ENCODE measurements around the gene GRHPR. TPM values are rescaled to one million over a fixed set of nuclear protein-coding genes. Genes with fewer than 3 reads are reported as not detected.

GRHPR gene
- total and polyA plus RNA-seq, 2 of the 8 experiments (the other 6 are each of a cell fraction or from before 2014, with no cell fraction given): 97.0 to 201 TPM

DNA sequence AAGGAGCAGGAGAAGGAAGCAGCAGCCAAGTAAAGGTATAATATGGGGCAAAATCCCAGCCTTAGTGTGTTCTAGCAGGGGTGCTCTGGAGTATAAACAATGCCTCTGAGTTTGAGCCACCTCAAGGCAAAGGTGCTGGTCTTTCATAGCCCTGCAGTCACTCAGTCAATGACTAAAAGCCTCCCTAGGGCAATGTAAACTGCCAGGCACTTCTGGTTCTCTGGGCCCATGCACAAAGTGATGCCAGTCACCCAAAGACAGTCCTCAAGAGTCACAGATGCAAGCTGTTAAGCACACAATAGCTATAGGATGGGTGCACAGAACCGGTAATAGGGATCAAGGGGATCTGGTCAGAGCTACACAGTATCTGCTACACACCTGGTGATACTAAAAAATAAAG is 30.1 kb downstream of the GRHPR start:
- Histone ChIP-seq H4K8ac (ENCODE audit: extremely low read depth, insufficient read depth, low read length) (no peak overlapping the region), H2AFZ (ENCODE audit: low read length) (no peak overlapping the region)

More for the DNA sequence above, 30.1 kb downstream of the GRHPR start:
- H3K9ac ChIP-seq (replicated peaks in 1 of 4; ENCODE audit: extremely low read depth in 1 of 4, low read depth in 3 of 4, low read length in 3 of 4): no peak overlapping the region
- peaks cover 7 to 93% of the 10 kb centered on the region in 2 experiments for H3K79me2 ChIP-seq (ENCODE audit: control insufficient read depth in 1 of 2, insufficient read depth in 2 of 2, low read length in 2 of 2)
- CTCF ChIA-PET (ENCODE audit: partially characterized antibody): interaction anchor here (0.9 kb wide), 1 partner anchor 38 kb away, joined by 3 read pairs; no protein-coding TSS in a partner anchor
- POLR2A ChIA-PET (ENCODE audit: partially characterized antibody): interaction anchor here (1.0 to 3.7 kb wide), 4 partner anchors 10 to 19 kb away, joined by 4 to 18 read pairs (median 4); partner anchors contain the start of gene ZBTB5
- H2BK5ac ChIP-seq (ENCODE audit: low read depth, low read length): no peak overlapping the region
- no peak overlapping the region for H4K91ac ChIP-seq (replicated peaks; ENCODE audit: insufficient read length, low read length)
- no peak overlapping the region for H3K18ac ChIP-seq (ENCODE audit: extremely low read depth, low read length)
- no peak overlapping the region for H2BK15ac ChIP-seq (ENCODE audit: low read length)
- no peak overlapping the region for H2BK120ac ChIP-seq (replicated peaks; ENCODE audit: low read depth, low read length)
- peaks cover 15% of the 10 kb centered on the region for H3K79me1 ChIP-seq (ENCODE audit: low read depth, low read length)
- H4K20me1 ChIP-seq (replicated peaks in 1 of 2; ENCODE audit: control insufficient read depth in 1 of 2, insufficient read depth in 2 of 2, low read length in 2 of 2): peaks cover 16 to 34% of the 10 kb centered on the region in 2 experiments
- H3K14ac ChIP-seq (ENCODE audit: insufficient read length): no peak overlapping the region
- H3K9me3 ChIP-seq (ENCODE audit: insufficient read depth in 2 of 2, low read depth in 1 of 2, low read length in 1 of 2): no peaks in the 10 kb centered on the region; a peak in 1 of 4 replicates
- H3K4me3 ChIP-seq (ENCODE audit: extremely low read depth in 1 of 4, insufficient read depth in 2 of 4, low read depth in 3 of 4, low read length in 4 of 4): no peak overlapping the region
- no peak overlapping the region for H3K4ac ChIP-seq (replicated peaks; ENCODE audit: insufficient read length, low read depth, low read length)
- H2AK5ac ChIP-seq (ENCODE audit: low read depth, low read length): no peak overlapping the region
- no peak overlapping the region for H4K5ac ChIP-seq (ENCODE audit: insufficient read length, low read depth, low read length)
- no peaks in the 10 kb centered on the region for H3K23me2 ChIP-seq (ENCODE audit: low read depth, low read length)
- H3K23ac ChIP-seq (ENCODE audit: insufficient read length): no peak overlapping the region
- FAIRE-seq (no peak), DNase-seq (ENCODE audit: low read depth in 1 of 2, low spot score in 2 of 2) (no peak)
- H3K36me3 ChIP-seq (ENCODE audit: control insufficient read depth in 2 of 4, insufficient read depth in 4 of 4, low read length in 3 of 4): no peaks in the 10 kb centered on the region; a peak in 1 of 8 replicates
- no peak overlapping the region for H2BK20ac ChIP-seq (ENCODE audit: low read length)
- TF ChIP-seq, protein P1, sequence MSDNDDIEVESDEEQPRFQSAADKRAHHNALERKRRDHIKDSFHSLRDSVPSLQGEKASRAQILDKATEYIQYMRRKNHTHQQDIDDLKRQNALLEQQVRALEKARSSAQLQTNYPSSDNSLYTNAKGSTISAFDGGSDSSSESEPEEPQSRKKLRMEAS (IDR thresholded peaks at IDR 0.05): no peak
- TF ChIP-seq CTBP2 (IDR thresholded peaks at IDR 0.05; ENCODE audit: borderline replicate concordance, insufficient read depth, insufficient read length, low read length) (no peak), EP300 (IDR thresholded peaks at IDR 0.05; ENCODE audit: borderline replicate concordance in 1 of 2, low read depth in 2 of 2, low read length in 2 of 2) (no peak), CBX5 (IDR thresholded peaks at IDR 0.05; ENCODE audit: low read depth, low read length) (no peak), CBX8 (IDR thresholded peaks at IDR 0.05; ENCODE audit: borderline replicate concordance, low read depth, low read length) (no peak), SIRT6 (IDR thresholded peaks at IDR 0.05; ENCODE audit: low read length) (no peak), SIX5 (IDR thresholded peaks at IDR 0.05; ENCODE audit: low read depth, low read length) (no peak), POU5F1 (IDR thresholded peaks at IDR 0.05; ENCODE audit: low read depth, low read length) (no peak), JUND (IDR thresholded peaks at IDR 0.05; ENCODE audit: low read length) (no peak), CREB1 (IDR thresholded peaks at IDR 0.05) (no peak), ASH2L (IDR thresholded peaks at IDR 0.05; ENCODE audit: low read length) (no peak), CEBPB (IDR thresholded peaks at IDR 0.05; ENCODE audit: low read depth, low read length) (no peak), BACH1 (IDR thresholded peaks at IDR 0.05; ENCODE audit: low read length) (no peak)
- no peak overlapping the region for H3K27ac ChIP-seq (ENCODE audit: low read depth, low read length)
- peaks cover 0 to 3% (median 1%) of the 10 kb centered on the region in 4 experiments; a peak in 2 of 7 replicates for H3K4me1 ChIP-seq (replicated peaks in 1 of 4; ENCODE audit: control insufficient read depth in 3 of 4, insufficient read depth in 4 of 4, low read length in 3 of 4)
- H3K56ac ChIP-seq (replicated peaks; ENCODE audit: insufficient read length, low read depth, low read length): no peak overlapping the region
- WGBS, 2 experiments (ENCODE audit: extremely low coverage in 1 of 2, insufficient coverage in 1 of 2, insufficient read length in 1 of 2, insufficient replicate concordance in 2 of 2, low coverage in 1 of 2, low lambda C conversion rate in 2 of 2, missing lambda C conversion rate in 1 of 2): 87% methylated on average over 1 of the region's 1 CpG; no CpG with 5 or more reads in 1 of the 2 experiments
- no peak overlapping the region for H3K4me2 ChIP-seq (ENCODE audit: insufficient read depth in 1 of 2, low read depth in 2 of 2, low read length in 2 of 2)
- H3K27me3 ChIP-seq (replicated peaks in 1 of 4; ENCODE audit: control insufficient read depth in 3 of 4, extremely low read depth in 1 of 4, insufficient read depth in 3 of 4, low read length in 3 of 4): no peaks in the 10 kb centered on the region
- no peak overlapping the region for H2BK12ac ChIP-seq (ENCODE audit: low read depth, low read length)

All from H1 (cell line).